Measurements from ENCODE around the gene SLC9A8.

DNA sequence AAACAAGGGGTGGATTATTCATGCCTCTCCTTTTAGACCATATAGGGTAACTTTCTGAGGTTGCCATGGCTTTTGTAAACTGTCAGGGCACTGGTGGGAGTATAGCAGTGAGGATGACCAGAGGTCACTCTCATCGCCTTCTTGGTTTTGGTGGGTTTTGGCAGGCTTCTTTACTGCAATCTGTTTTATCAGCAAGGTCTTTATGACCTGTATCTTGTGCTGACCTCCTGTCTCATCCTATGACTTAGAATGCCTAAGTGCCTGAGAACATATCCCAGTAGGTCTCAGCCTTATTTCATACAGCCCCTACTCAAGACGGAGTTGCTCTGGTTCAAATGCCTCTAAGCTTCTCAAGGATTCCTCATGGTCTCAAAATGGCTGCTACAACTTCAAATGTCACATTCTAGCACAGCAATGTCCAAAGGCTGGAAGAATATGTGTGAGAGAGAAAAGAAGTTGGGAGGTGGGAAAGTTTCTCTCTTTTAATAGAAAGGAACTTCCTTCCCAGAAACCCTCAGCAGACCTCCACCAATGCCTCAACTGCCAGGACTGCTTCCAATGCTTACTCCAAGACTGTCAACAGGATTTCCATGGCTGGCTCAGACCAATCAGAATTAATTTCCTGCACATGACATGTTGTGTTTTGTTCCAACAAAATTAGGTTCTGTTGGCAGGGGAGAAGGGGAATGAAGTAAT lies 46.6 kb upstream of the SLC9A8 start:
- TF ChIP-seq, protein P1, sequence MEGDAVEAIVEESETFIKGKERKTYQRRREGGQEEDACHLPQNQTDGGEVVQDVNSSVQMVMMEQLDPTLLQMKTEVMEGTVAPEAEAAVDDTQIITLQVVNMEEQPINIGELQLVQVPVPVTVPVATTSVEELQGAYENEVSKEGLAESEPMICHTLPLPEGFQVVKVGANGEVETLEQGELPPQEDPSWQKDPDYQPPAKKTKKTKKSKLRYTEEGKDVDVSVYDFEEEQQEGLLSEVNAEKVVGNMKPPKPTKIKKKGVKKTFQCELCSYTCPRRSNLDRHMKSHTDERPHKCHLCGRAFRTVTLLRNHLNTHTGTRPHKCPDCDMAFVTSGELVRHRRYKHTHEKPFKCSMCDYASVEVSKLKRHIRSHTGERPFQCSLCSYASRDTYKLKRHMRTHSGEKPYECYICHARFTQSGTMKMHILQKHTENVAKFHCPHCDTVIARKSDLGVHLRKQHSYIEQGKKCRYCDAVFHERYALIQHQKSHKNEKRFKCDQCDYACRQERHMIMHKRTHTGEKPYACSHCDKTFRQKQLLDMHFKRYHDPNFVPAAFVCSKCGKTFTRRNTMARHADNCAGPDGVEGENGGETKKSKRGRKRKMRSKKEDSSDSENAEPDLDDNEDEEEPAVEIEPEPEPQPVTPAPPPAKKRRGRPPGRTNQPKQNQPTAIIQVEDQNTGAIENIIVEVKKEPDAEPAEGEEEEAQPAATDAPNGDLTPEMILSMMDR (conservative IDR thresholded peaks at IDR 0.05; ENCODE audit: low read depth, low read length): no peak
- TF ChIP-seq BHLHE40 (IDR thresholded peaks at IDR 0.05; ENCODE audit: low read depth, low read length) (no peak), POLR2A (IDR thresholded peaks at IDR 0.05; ENCODE audit: low read depth, low read length) (no peak), SMC3 (IDR thresholded peaks at IDR 0.05; ENCODE audit: low read depth, low read length) (no peak), NFE2L2 (IDR thresholded peaks at IDR 0.05; ENCODE audit: low read depth, low read length) (no peak), CEBPB (IDR thresholded peaks at IDR 0.05; ENCODE audit: low read depth, low read length) (no peak), CHD1 (IDR thresholded peaks at IDR 0.05; ENCODE audit: low read depth, low read length) (no peak), MAFK (IDR thresholded peaks at IDR 0.05; ENCODE audit: low read depth, low read length) (no peak), RAD21 (IDR thresholded peaks at IDR 0.05; ENCODE audit: low read length) (no peak), RFX5 (IDR thresholded peaks at IDR 0.05; ENCODE audit: low read depth, low read length) (no peak)
- TF ChIP-seq, protein P2, sequence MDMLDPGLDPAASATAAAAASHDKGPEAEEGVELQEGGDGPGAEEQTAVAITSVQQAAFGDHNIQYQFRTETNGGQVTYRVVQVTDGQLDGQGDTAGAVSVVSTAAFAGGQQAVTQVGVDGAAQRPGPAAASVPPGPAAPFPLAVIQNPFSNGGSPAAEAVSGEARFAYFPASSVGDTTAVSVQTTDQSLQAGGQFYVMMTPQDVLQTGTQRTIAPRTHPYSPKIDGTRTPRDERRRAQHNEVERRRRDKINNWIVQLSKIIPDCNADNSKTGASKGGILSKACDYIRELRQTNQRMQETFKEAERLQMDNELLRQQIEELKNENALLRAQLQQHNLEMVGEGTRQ (IDR thresholded peaks at IDR 0.05; ENCODE audit: low read depth, low read length): no peak
- TF ChIP-seq, protein P3, sequence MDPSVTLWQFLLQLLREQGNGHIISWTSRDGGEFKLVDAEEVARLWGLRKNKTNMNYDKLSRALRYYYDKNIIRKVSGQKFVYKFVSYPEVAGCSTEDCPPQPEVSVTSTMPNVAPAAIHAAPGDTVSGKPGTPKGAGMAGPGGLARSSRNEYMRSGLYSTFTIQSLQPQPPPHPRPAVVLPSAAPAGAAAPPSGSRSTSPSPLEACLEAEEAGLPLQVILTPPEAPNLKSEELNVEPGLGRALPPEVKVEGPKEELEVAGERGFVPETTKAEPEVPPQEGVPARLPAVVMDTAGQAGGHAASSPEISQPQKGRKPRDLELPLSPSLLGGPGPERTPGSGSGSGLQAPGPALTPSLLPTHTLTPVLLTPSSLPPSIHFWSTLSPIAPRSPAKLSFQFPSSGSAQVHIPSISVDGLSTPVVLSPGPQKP (IDR thresholded peaks at IDR 0.05; ENCODE audit: borderline replicate concordance, low read depth, low read length): no peak
